ENCODE results near the gene TMEM114. TPM values are rescaled to one million over a fixed set of nuclear protein-coding genes. Genes with fewer than 3 reads are reported as not detected.

Gene TMEM114
- polyA plus RNA-seq, 2 of the 4 experiments (the other 2 are of a cell fraction), result not detected

- no peaks in the 10 kb centered on the region for H3K4me1 ChIP-seq
- no peak overlapping the region for H3K27ac ChIP-seq
- peaks cover 2% of the 10 kb centered on the region; the same call in 1 of the 3 replicates for H3K9me3 ChIP-seq
- DNase-seq (ENCODE audit: low read depth in 1 of 2, low spot score in 1 of 2), result no peak
- no peak overlapping the region for H3K4me3 ChIP-seq
- 29% methylated on average over 3 of the region's 3 CpGs for WGBS (ENCODE audit: missing lambda C conversion rate)
- no peak overlapping the region for H3K4me2 ChIP-seq
- ATAC-seq, result no peak
- ChIA-PET CTCF (interaction anchor here (0.6 to 3.8 kb wide), 7 partner anchors 11 to 296 kb away, joined by 3 to 17 read pairs (median 3); no protein-coding TSS in a partner anchor), POLR2A (no interaction called here)
- TF ChIP-seq TP53 (CRISPR knock-in tag; IDR thresholded peaks at IDR 0.05) (no peak), SMC3 (IDR thresholded peaks at IDR 0.05) (no peak), EHMT2 (IDR thresholded peaks at IDR 0.05; ENCODE audit: low read depth) (no peak), EP300 (IDR thresholded peaks at IDR 0.05) (no peak), MAZ (IDR thresholded peaks at IDR 0.05; ENCODE audit: borderline replicate concordance, low read depth, low read length) (no peak)
- FAIRE-seq, result no peak
Observed at GRCh38 chr16:8583199-8583598, 7.1 kb downstream of the TMEM114 start.

- no peak for FAIRE-seq
- Histone ChIP-seq H3K27ac (no peak overlapping the region), H3K4me2 (no peak overlapping the region), H3K4me1 (no peaks in the 10 kb centered on the region), H3K9me3 (peaks cover 2% of the 10 kb centered on the region; the same call in 1 of the 3 replicates), H3K4me3 (no peak overlapping the region)
- ChIA-PET CTCF (interaction anchor here (0.6 to 3.8 kb wide), 7 partner anchors 9 to 298 kb away, joined by 3 to 17 read pairs (median 3); no protein-coding TSS in a partner anchor), POLR2A (no interaction called here)
- TF ChIP-seq POLR2AphosphoS2 (conservative IDR thresholded peaks at IDR 0.05; ENCODE audit: low read length), result no peak
- TF ChIP-seq MAX (IDR thresholded peaks at IDR 0.05), result no peak
- no peak for TF ChIP-seq HEYL (CRISPR knock-in tag; IDR thresholded peaks at IDR 0.05)
- TF ChIP-seq EHF (CRISPR knock-in tag; IDR thresholded peaks at IDR 0.05), result no peak
- TF ChIP-seq FOXS1 (CRISPR knock-in tag; IDR thresholded peaks at IDR 0.05), result no peak
- no peak for TF ChIP-seq NFE2L2 (conservative IDR thresholded peaks at IDR 0.05; ENCODE audit: low read length)
- TF ChIP-seq JUN (IDR thresholded peaks at IDR 0.05), result no peak
- no peak for TF ChIP-seq RARB (CRISPR knock-in tag; IDR thresholded peaks at IDR 0.05)
- no peak for TF ChIP-seq HDAC2 (IDR thresholded peaks at IDR 0.05)
- no peak for TF ChIP-seq USF2 (IDR thresholded peaks at IDR 0.05)
- TF ChIP-seq HOXB5 (CRISPR knock-in tag; IDR thresholded peaks at IDR 0.05), result no peak
- no peak for TF ChIP-seq RFX5 (IDR thresholded peaks at IDR 0.05)
- TF ChIP-seq CEBPB (IDR thresholded peaks at IDR 0.05), result no peak
- no peak for TF ChIP-seq TFCP2L1 (CRISPR knock-in tag; IDR thresholded peaks at IDR 0.05)
- TF ChIP-seq CBX8 (IDR thresholded peaks at IDR 0.05), result no peak
- no peak for TF ChIP-seq EHMT2 (IDR thresholded peaks at IDR 0.05; ENCODE audit: low read depth)
- no peak for TF ChIP-seq ZNF302 (CRISPR knock-in tag; IDR thresholded peaks at IDR 0.05)
- no peak for TF ChIP-seq SMC3 (IDR thresholded peaks at IDR 0.05)
- TF ChIP-seq E2F6 (IDR thresholded peaks at IDR 0.05; ENCODE audit: borderline replicate concordance, low read depth), result no peak
- no peak for DNase-seq (ENCODE audit: low read depth in 1 of 2, low spot score in 1 of 2)
- WGBS (ENCODE audit: missing lambda C conversion rate), result 48% methylated on average over 6 of the region's 6 CpGs
- no peak for ATAC-seq
Observed at GRCh38 chr16:8581831-8582580, 8.3 kb downstream of the TMEM114 start.

GRCh38 chr16:8579559-8579958 lies 10.8 kb downstream of the TMEM114 start:
- FAIRE-seq (no peak), ATAC-seq (no peak), DNase-seq (ENCODE audit: low read depth in 1 of 2, low spot score in 1 of 2) (no peak)
- WGBS (ENCODE audit: missing lambda C conversion rate), result 29% methylated on average over 9 of the region's 9 CpGs
- TF ChIP-seq HES2 (IDR thresholded peaks at IDR 0.05) (no peak), ZSCAN20 (CRISPR knock-in tag; IDR thresholded peaks at IDR 0.05) (no peak), ESRRA (IDR thresholded peaks at IDR 0.05; ENCODE audit: borderline replicate concordance, low read length) (no peak), MAX (IDR thresholded peaks at IDR 0.05) (no peak), TFCP2L1 (CRISPR knock-in tag; IDR thresholded peaks at IDR 0.05) (no peak), EHMT2 (IDR thresholded peaks at IDR 0.05; ENCODE audit: low read depth) (no peak), ATOH8 (CRISPR knock-in tag; IDR thresholded peaks at IDR 0.05; ENCODE audit: low read depth) (no peak), ZC3H11A (IDR thresholded peaks at IDR 0.05) (no peak), RFX5 (IDR thresholded peaks at IDR 0.05) (no peak), MAFK (IDR thresholded peaks at IDR 0.05; ENCODE audit: partially characterized antibody) (no peak), SMC3 (IDR thresholded peaks at IDR 0.05) (no peak), CBX8 (IDR thresholded peaks at IDR 0.05) (no peak)
- H3K9me3 ChIP-seq, result peaks cover 2% of the 10 kb centered on the region; the same call in 1 of the 3 replicates
- no peak overlapping the region for H3K4me3 ChIP-seq
- no peak overlapping the region for H3K4me2 ChIP-seq
- no peak overlapping the region for H3K27ac ChIP-seq
- CTCF ChIA-PET, result interaction anchor here (0.9 to 2.2 kb wide), 3 partner anchors 12 to 79 kb away, joined by 3 to 5 read pairs (median 4); no protein-coding TSS in a partner anchor
- POLR2A ChIA-PET, result no interaction called here
- no peaks in the 10 kb centered on the region for H3K4me1 ChIP-seq

All from A549 (cell line).